ENCODE measurements around the gene TOPBP1. TPM values are rescaled to one million over a fixed set of nuclear protein-coding genes. Genes with fewer than 3 reads are reported as not detected.

TOPBP1 gene
- total and polyA plus RNA-seq, 2 of the 8 experiments (the other 6 are each of a cell fraction or from before 2014, with no cell fraction given) = 19.7 to 35.9 TPM

DNA sequence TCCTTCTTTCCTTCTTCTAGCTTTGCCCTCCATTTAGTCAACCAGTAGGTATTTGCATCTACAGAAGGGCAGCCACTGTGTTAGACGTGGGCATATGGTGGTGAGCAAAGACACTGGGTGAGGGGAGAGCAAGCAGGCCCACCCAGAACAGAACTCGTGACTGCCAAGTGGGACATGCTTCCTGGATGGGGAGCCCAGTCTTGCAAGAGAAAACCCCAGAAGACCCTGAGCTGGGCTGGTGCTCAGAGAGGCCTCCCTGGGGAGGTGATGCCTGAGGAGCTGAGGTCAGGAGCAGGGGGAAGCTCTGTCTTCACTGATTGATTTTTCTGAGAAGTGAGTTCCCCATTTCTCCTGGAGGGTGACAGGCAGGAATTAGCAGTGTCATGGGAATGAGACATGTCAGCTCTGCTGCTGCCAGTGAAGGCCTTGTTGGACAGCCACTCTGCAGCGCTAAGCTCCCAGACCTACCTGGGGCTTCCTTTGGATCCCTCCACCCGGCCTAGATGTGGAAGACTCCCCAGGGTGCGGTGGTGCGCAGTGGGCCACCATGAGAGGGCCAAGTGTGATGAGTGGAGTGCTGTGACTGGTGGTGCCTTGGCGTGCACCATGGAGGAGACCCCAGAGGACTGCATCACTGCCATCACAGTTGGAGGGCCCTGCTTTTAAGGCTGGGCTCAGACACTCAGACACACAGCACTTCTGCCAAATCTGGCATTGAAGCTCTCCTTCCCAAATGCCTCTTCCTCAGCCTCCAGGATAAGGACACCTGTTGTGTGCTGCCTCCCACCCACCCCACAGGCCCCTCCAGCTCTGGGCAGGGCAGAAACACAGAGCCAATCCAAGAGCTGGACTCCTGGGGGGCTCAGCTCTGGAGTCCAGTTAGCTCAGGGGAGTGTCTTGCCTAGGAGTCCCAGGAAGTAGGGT, 40.0 kb upstream of the TOPBP1 start:
- H4K5ac ChIP-seq (ENCODE audit: insufficient read length, low read depth, low read length) = no peak overlapping the region
- H3K27me3 ChIP-seq (replicated peaks in 1 of 4; ENCODE audit: control insufficient read depth in 3 of 4, extremely low read depth in 1 of 4, insufficient read depth in 3 of 4, low read length in 3 of 4) = no peaks in the 10 kb centered on the region; a peak in 1 of 7 replicates
- H2BK5ac ChIP-seq (ENCODE audit: low read depth, low read length) = no peak overlapping the region
- H3K4ac ChIP-seq (replicated peaks; ENCODE audit: insufficient read length, low read depth, low read length) = no peak overlapping the region
- no peak overlapping the region for H3K4me3 ChIP-seq (ENCODE audit: extremely low read depth in 1 of 4, insufficient read depth in 2 of 4, low read depth in 3 of 4, low read length in 4 of 4)
- H3K9me3 ChIP-seq (ENCODE audit: insufficient read depth in 2 of 2, low read depth in 1 of 2, low read length in 1 of 2) = no peaks in the 10 kb centered on the region
- H2AK5ac ChIP-seq (ENCODE audit: low read depth, low read length) = no peak overlapping the region
- H3K4me1 ChIP-seq (replicated peaks in 1 of 4; ENCODE audit: control insufficient read depth in 3 of 4, insufficient read depth in 4 of 4, low read length in 3 of 4) = no peaks in the 10 kb centered on the region
- H2AFZ ChIP-seq (ENCODE audit: low read length) = no peak overlapping the region
- no peak overlapping the region for H2BK12ac ChIP-seq (ENCODE audit: low read depth, low read length)
- DNase-seq (ENCODE audit: low read depth in 1 of 2, low spot score in 2 of 2) (no peak), FAIRE-seq (no peak)
- H3K79me1 ChIP-seq (ENCODE audit: low read depth, low read length) = no peaks in the 10 kb centered on the region
- H4K8ac ChIP-seq (ENCODE audit: extremely low read depth, insufficient read depth, low read length) = no peak overlapping the region
- H3K23ac ChIP-seq (ENCODE audit: insufficient read length) = no peak overlapping the region
- H3K14ac ChIP-seq (ENCODE audit: insufficient read length) = no peak overlapping the region
- H2BK15ac ChIP-seq (ENCODE audit: low read length) = no peak overlapping the region
- no peak overlapping the region for H3K27ac ChIP-seq (ENCODE audit: low read depth, low read length)
- H3K4me2 ChIP-seq (ENCODE audit: insufficient read depth in 1 of 2, low read depth in 2 of 2, low read length in 2 of 2) = no peak overlapping the region
- no peaks in the 10 kb centered on the region for H3K79me2 ChIP-seq (ENCODE audit: control insufficient read depth in 1 of 2, insufficient read depth in 2 of 2, low read length in 2 of 2)
- H4K20me1 ChIP-seq (replicated peaks in 1 of 2; ENCODE audit: control insufficient read depth in 1 of 2, insufficient read depth in 2 of 2, low read length in 2 of 2) = no peaks in the 10 kb centered on the region
- no peaks in the 10 kb centered on the region for H3K36me3 ChIP-seq (ENCODE audit: control insufficient read depth in 2 of 4, insufficient read depth in 4 of 4, low read length in 3 of 4)
- H3K56ac ChIP-seq (replicated peaks; ENCODE audit: insufficient read length, low read depth, low read length) = no peak overlapping the region
- 94% methylated on average over 7 of the region's 7 CpGs; no CpG with 5 or more reads in 1 of the 2 experiments for WGBS, 2 experiments (ENCODE audit: extremely low coverage in 1 of 2, insufficient coverage in 1 of 2, insufficient read length in 1 of 2, insufficient replicate concordance in 2 of 2, low coverage in 1 of 2, low lambda C conversion rate in 2 of 2, missing lambda C conversion rate in 1 of 2)
- H2BK120ac ChIP-seq (replicated peaks; ENCODE audit: low read depth, low read length) = no peak overlapping the region
- no peak overlapping the region for H3K18ac ChIP-seq (ENCODE audit: extremely low read depth, low read length)
- H3K9ac ChIP-seq (replicated peaks in 1 of 4; ENCODE audit: extremely low read depth in 1 of 4, low read depth in 3 of 4, low read length in 3 of 4) = no peak overlapping the region
- ChIA-PET CTCF (ENCODE audit: partially characterized antibody) (interaction anchor here (1.4 kb wide), 2 partner anchors 10 kb away, joined by 3 read pairs; no protein-coding TSS in a partner anchor), POLR2A (ENCODE audit: partially characterized antibody) (no interaction called here)
- H4K91ac ChIP-seq (replicated peaks; ENCODE audit: insufficient read length, low read length) = no peak overlapping the region
- H2BK20ac ChIP-seq (ENCODE audit: low read length) = no peak overlapping the region
- no peaks in the 10 kb centered on the region for H3K23me2 ChIP-seq (ENCODE audit: low read depth, low read length)
- TF ChIP-seq BACH1 (IDR thresholded peaks at IDR 0.05; ENCODE audit: low read length) (no peak), SRF (IDR thresholded peaks at IDR 0.05; ENCODE audit: low read depth, low read length) (no peak), CEBPB (IDR thresholded peaks at IDR 0.05; ENCODE audit: low read depth, low read length) (no peak)

Measured in H1 (cell line).